ENCODE measurements around the gene TBX4.

- TF ChIP-seq, protein P1, sequence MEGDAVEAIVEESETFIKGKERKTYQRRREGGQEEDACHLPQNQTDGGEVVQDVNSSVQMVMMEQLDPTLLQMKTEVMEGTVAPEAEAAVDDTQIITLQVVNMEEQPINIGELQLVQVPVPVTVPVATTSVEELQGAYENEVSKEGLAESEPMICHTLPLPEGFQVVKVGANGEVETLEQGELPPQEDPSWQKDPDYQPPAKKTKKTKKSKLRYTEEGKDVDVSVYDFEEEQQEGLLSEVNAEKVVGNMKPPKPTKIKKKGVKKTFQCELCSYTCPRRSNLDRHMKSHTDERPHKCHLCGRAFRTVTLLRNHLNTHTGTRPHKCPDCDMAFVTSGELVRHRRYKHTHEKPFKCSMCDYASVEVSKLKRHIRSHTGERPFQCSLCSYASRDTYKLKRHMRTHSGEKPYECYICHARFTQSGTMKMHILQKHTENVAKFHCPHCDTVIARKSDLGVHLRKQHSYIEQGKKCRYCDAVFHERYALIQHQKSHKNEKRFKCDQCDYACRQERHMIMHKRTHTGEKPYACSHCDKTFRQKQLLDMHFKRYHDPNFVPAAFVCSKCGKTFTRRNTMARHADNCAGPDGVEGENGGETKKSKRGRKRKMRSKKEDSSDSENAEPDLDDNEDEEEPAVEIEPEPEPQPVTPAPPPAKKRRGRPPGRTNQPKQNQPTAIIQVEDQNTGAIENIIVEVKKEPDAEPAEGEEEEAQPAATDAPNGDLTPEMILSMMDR (conservative IDR thresholded peaks at IDR 0.05 in 1 of 2, IDR thresholded peaks at IDR 0.05 in 1 of 2; ENCODE audit: extremely low read depth in 1 of 2, insufficient read depth in 1 of 2, low read depth in 1 of 2, low read length in 2 of 2): no peak
- no peak for TF ChIP-seq EZH2 (IDR thresholded peaks at IDR 0.05; ENCODE audit: borderline replicate concordance, low read length)
These were observed 22.9 kb upstream of the TBX4 start for GRCh38 chr17:61429274-61429673.

Measured in mammary epithelial cell (primary cell).